Activated T-cell treated with anti-CD3 and anti-CD28 coated beads, Interleukin-2, amount 50 U/mL, for 72 hours (primary cell): ENCODE data around the gene SPOCD1. TPM values are rescaled to one million over a fixed set of nuclear protein-coding genes. Genes with fewer than 3 reads are reported as not detected.

Source experiments
- ATAC-seq, 2 donors: fragments of 150-1000 bp; cut with Tn5 transposase; replicated peaks in 1 of 2; 2 replicates each; pipeline ENCODE4 v1.10.0; 2021; ENCODE audit warnings: moderate library complexity in 2 of 2, mild to moderate bottlenecking in 1 of 2
- DNase-seq, 2 donors: peaks; one replicate each; pipeline ENCODE4 v3.0.0; 2021 to 2022; ENCODE audit warnings: mixed read lengths in 1 of 2
- H3K27ac Mint-ChIP-seq: one replicate; pipeline ENCODE4 v1.8.0; 2022; ENCODE audit warnings: mild to moderate bottlenecking, moderate library complexity, mixed read lengths
- H3K27me3 Mint-ChIP-seq: one replicate; pipeline ENCODE4 v1.8.0; 2022; ENCODE audit warnings: low read depth, mixed read lengths
- H3K36me3 Mint-ChIP-seq, 2 donors: one replicate each; pipeline ENCODE4 v1.8.0; 2022; ENCODE audit warnings: mixed read lengths in 2 of 2, mild to moderate bottlenecking in 1 of 2; ENCODE audit not compliant: insufficient read depth in 2 of 2
- H3K4me1 Mint-ChIP-seq: one replicate; pipeline ENCODE4 v1.8.0; 2022; ENCODE audit warnings: low read depth, mixed read lengths
- H3K4me3 Mint-ChIP-seq, 2 donors: one replicate each; pipeline ENCODE4 v1.8.0; 2022; ENCODE audit warnings: mild to moderate bottlenecking in 2 of 2, mixed read lengths in 2 of 2, moderate library complexity in 2 of 2
- H3K9me3 Mint-ChIP-seq, 2 donors: one replicate each; pipeline ENCODE4 v1.8.0; 2022; ENCODE audit warnings: mixed read lengths in 2 of 2
- total RNA-seq, 2 donors: library from RNA; stranded (reverse); gene quantifications; one replicate each; pipeline ENCODE4 v1.2.3, GENCODE V29; 2022

SPOCD1 gene
- total RNA-seq, 2 donors from 2014 or later, result 0.74 to 1.0 TPM

DNA sequence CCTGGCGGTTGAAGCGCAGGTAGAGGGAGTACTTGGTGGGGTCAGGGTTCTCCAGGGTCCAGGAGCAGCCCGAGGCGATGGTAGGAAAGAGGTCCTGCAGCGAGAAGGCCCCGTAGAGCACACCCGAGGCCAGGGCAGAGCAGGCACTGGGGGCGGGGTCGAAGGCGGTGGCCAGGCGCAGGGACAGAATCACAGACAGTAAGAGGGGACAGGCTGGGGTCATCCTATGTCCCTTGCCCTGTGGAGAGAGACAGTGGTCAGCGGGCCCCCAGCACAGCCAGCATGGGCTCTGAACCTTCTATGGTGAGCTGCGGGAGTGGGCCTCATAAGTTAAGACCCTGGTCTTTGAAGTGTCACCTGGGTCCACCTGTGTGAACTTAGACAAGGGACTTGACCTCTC, 59.2 kb downstream of the SPOCD1 start:
- ATAC-seq (no peak), DNase-seq (no peak)
- Mint-ChIP-seq H3K4me3 (no peak overlapping the region), H3K27ac (no peak overlapping the region), H3K4me1 (peaks cover 17% of the 10 kb centered on the region), H3K9me3 (no peaks in the 10 kb centered on the region), H3K36me3 (no peaks in the 10 kb centered on the region), H3K27me3 (peaks cover 18% of the 10 kb centered on the region)

DNA sequence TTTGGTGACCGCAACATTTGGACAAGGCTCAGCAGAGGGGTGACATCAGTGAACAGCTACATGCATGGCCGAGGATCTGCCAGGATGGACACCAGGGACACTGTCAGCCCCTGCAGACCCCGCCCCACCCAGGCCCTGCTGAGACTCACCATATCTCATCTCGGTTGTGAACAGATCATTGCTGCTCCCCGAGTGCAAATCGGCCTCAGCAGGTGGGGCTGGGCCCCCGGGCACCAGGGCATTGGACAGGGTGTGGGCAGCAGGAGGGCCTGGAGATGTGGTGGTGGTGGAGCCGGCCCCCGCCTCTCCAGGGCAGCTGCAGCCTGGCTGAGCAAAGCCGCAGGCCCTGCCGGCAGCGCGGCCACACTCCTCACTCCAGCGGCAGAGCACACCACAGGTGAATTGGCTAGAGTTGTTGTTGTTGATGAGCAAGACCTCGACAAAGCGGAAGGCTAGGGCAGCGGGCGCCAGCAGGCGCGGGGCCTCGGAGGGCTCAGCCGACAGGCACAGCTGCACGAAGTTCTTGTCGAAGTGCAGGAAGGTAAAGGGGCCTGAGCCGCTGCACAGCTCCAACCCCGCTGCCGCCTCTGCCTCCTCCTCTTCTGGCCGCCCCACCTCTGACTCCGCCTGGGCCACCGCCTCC, 59.9 kb downstream of the SPOCD1 start:
- no peak for ATAC-seq
- Mint-ChIP-seq H3K27ac (no peak overlapping the region), H3K36me3 (no peaks in the 10 kb centered on the region), H3K4me3 (no peak overlapping the region), H3K27me3 (peaks cover 16% of the 10 kb centered on the region), H3K4me1 (peaks cover 16% of the 10 kb centered on the region), H3K9me3 (no peaks in the 10 kb centered on the region)
- DNase-seq, result no peak

DNA sequence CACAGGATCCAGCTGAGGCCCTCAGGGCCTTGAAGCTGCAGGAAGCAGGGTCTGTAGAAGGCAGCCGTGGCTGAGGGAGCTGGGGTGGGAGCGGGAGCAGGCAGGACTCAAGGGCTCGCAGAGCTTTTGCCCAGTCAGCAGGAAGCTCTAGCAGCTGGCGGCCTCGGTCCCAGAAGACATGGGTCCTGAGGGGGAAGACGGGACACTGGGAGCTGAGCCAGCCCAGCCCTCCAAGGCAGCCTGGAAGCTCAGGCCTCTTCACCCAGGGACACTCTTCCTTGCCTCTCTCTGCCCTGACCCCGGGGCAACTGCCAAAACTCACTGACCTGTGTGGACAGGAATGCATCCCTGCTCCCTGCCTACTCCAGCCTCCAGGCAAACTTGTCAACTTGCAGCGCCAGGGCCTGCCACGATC, 60.6 kb downstream of the SPOCD1 start:
- peaks cover 23% of the 10 kb centered on the region for H3K4me1 Mint-ChIP-seq
- H3K36me3 Mint-ChIP-seq, result no peaks in the 10 kb centered on the region
- H3K9me3 Mint-ChIP-seq, result no peaks in the 10 kb centered on the region
- H3K27ac Mint-ChIP-seq, result no peak overlapping the region
- ATAC-seq (no peak), DNase-seq (no peak)
- peaks cover 19% of the 10 kb centered on the region for H3K27me3 Mint-ChIP-seq
- no peak overlapping the region for H3K4me3 Mint-ChIP-seq

DNA sequence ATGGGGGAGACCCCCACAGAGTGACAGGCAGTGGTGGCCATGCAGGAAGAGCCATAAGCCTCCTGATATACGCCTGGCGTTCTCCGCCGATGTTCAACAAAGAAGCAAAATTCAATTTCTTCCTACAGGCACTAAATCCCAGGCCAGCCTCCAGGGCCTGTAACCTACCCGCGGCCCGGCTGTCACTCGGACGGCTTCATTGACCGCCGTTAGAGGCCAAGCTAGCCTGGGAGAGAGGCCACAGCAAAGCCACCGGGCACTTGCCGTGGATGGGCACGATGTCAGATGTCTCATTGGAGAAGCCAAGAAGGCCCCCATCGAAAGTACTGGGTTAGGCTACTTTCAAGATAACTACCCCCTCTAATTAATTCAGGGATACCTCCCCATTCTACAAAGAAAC, 61.4 kb downstream of the SPOCD1 start:
- Mint-ChIP-seq H3K4me1 (peaks cover 30% of the 10 kb centered on the region), H3K27ac (no peak overlapping the region), H3K4me3 (no peak overlapping the region), H3K9me3 (no peaks in the 10 kb centered on the region), H3K27me3 (peaks cover 20% of the 10 kb centered on the region), H3K36me3 (no peaks in the 10 kb centered on the region)
- no peak for ATAC-seq
- no peak for DNase-seq

DNA sequence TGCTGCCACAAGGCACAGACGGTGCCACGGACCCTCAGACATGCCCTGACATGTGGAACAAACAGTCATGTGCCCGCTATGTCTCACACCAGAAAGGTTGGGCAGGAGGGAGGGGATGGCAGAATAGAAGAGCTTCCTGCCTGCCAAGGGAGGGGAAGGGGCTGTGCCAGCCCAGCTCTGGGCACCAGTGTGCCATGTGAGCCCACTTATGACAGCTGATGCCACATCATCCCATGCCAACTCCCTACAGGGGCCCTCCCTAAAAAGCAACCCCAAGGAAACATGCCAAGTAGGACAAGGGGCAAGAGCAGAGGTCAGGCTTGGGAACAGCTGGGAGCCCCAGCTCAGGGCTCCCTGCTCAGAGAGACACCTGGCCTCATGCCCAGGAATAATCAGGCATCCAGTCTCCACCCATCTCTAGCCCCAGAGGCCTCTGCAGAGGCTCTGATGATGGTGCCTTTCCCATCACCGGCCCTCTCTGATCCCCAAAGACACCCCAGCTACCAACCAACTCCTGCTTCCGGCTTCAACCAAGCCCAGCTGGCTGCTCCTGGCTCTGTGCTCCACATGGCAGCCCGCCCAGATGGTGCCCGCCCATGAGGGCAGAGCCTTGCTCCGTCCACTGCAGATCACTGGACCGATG, 62.0 kb downstream of the SPOCD1 start:
- no peak for DNase-seq
- H3K9me3 Mint-ChIP-seq, result no peaks in the 10 kb centered on the region
- H3K36me3 Mint-ChIP-seq, result no peaks in the 10 kb centered on the region
- no peak for ATAC-seq
- no peak overlapping the region for H3K27ac Mint-ChIP-seq
- peaks cover 21% of the 10 kb centered on the region for H3K27me3 Mint-ChIP-seq
- peaks cover 30% of the 10 kb centered on the region for H3K4me1 Mint-ChIP-seq
- no peak overlapping the region for H3K4me3 Mint-ChIP-seq

DNA sequence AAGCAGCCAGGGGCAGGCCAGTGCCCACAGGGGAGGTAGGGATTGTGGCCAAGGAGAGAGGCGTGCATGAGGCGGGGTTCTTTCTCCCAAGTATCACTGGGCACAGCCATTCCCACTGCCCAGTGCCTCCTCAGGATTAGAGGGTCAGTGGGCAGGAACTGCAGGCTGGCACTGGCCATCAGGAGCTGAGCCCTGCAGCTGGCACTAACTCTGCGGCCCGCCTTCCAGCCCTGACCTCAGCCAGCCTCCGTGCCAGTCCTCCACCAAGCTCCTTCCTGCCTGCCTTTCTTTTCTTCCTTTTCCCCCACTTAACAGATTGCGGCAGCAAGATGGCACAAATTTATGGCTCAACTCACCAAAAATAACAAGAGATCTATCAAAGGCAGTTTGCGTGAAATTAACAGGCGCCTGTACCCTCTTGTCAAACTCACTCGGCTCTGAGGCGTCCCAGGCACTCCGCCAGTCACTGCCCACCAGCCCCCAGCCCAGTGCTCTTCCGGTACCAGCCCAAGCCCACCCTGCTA, 62.8 kb downstream of the SPOCD1 start:
- H3K27ac Mint-ChIP-seq, result no peak overlapping the region
- H3K36me3 Mint-ChIP-seq, result no peaks in the 10 kb centered on the region
- no peaks in the 10 kb centered on the region for H3K9me3 Mint-ChIP-seq
- peaks cover 30% of the 10 kb centered on the region for H3K4me1 Mint-ChIP-seq
- ATAC-seq (no peak), DNase-seq (no peak)
- peaks cover 21% of the 10 kb centered on the region for H3K27me3 Mint-ChIP-seq
- H3K4me3 Mint-ChIP-seq, result no peak overlapping the region

DNA sequence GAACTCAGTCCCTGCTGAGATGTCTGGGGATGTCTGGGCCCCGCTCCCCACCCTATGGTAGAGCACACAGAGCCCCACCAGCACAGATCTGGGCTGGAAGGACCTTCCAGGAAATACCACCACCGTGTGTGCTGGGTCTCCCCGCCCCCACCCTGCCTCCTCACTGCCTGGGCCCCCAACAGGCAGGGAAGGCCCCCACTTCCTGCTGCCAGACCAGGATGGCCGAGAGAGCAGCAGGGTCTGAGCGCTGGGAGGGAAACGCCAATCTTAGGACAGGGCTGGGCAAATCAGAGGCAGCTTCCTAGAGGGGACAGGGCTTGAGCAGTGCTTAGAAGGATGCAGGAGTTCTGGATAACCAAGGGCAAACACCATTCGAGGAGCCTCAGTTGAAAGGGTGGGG, 63.6 kb downstream of the SPOCD1 start:
- Mint-ChIP-seq H3K9me3 (no peaks in the 10 kb centered on the region), H3K4me1 (peaks cover 30% of the 10 kb centered on the region), H3K4me3 (no peak overlapping the region), H3K36me3 (no peaks in the 10 kb centered on the region), H3K27me3 (peaks cover 25% of the 10 kb centered on the region), H3K27ac (no peak overlapping the region)
- DNase-seq (no peak), ATAC-seq (peak; percentile 9 to 20)

DNA sequence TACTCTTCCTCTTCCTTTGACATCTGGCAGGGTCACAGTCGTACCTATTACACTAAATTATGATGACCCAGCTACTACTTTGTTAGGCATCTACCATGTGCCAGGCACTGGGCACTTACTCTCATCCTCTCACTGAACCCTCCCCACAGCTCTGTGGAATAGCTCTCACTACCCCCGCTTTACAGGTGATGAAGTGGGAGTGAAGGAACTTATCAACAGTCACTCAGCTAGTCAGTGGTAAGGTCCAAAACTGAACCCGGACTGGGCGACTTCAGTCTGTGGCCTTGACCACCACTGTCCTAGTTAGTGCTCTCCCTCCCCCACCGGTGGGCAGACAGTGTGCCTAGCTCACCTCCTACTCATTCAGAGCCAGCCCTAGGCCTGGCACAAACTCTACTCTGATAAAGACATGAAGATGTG, 64.0 kb downstream of the SPOCD1 start:
- H3K27me3 Mint-ChIP-seq, result peaks cover 30% of the 10 kb centered on the region
- H3K4me1 Mint-ChIP-seq, result peaks cover 34% of the 10 kb centered on the region
- H3K4me3 Mint-ChIP-seq, result peak overlapping the region in 1 of 2 donors; percentile 12
- peak overlapping the region; percentile 13 for H3K27ac Mint-ChIP-seq
- no peaks in the 10 kb centered on the region for H3K36me3 Mint-ChIP-seq
- ATAC-seq (no peak), DNase-seq (no peak)
- no peaks in the 10 kb centered on the region for H3K9me3 Mint-ChIP-seq

DNA sequence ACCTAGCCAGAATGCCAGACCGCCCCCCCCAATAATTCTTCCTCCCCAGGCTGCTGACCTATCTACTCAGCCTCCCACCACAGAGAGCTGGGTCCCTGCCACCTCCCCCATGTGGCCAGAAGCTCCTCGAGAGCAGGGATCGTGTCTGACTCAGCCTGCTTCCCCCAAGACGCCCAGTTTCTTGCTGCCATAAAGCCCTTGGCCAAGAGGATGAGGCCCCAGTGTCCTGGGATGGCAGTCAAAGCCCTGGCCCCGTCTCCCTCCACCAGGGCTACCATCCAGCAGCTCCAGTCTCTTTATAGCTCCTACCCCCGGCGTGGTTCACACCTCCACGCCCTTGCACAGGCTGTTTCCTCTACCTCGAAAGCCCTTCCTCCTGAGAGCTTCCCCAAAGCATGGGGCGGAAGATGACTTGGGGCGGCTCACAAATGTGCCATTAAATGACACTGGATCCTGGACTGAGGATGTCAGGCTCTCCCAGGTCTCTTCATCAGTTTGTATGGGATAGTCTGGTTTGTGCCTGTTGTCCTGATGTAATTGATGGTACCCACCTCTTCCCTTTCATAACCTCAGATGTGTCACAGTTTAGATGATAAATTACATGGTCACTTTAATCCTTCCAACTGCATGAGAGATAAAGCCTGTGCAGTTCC, 64.8 kb downstream of the SPOCD1 start:
- no peak overlapping the region for H3K27ac Mint-ChIP-seq
- ATAC-seq (peak; percentile 40 to 53), DNase-seq (no peak)
- H3K4me1 Mint-ChIP-seq, result peaks cover 38% of the 10 kb centered on the region
- H3K36me3 Mint-ChIP-seq, result no peaks in the 10 kb centered on the region
- H3K27me3 Mint-ChIP-seq, result peaks cover 32% of the 10 kb centered on the region
- no peak overlapping the region for H3K4me3 Mint-ChIP-seq
- no peaks in the 10 kb centered on the region for H3K9me3 Mint-ChIP-seq

DNA sequence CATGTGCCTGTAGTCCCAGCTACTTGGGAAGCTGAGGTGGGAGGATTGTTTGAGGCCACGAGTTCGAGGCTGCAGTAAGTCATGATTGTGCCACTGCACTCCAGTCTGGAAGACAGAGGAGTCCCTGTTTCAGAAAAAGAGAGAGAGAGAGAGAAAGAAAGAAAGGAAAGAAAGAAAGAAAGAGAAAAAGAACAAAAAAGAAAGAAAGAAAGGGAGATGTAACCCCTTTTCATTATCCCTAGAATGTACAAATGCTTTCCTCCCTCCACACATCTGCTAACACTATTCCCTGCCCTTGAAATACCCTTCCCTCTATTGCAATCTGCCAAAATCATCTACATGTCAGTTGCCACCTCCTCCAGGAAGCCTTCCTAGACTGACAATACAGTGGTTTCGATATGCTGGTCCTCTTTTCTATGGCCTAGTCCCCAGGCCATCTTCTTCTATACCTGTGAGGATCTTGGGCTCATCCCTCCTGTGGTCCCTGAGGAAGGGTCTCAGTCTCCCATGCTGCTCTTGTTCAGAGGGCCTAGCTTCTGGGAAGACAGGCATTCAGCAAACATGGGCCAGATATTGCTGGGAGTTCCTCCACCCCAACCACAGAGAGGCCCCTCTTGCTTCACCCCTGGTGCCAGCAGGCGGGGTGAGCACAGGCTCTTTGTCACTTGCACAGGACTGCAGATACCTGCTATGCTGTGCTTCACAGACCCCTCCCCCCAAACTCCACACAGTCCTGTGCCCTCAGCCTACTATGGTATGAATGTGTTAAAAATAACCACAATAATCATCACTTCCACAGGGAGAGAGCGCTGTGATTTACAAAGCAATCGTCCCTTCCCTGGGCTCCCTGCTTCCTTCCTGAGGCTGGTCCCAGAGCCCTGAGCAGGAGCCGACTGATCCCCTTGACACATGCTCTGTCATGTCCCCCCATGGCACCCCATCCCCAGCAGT, 65.8 kb downstream of the SPOCD1 start:
- H3K9me3 Mint-ChIP-seq, result no peaks in the 10 kb centered on the region
- no peak overlapping the region for H3K4me3 Mint-ChIP-seq
- ATAC-seq (no peak), DNase-seq (no peak)
- H3K36me3 Mint-ChIP-seq, result no peaks in the 10 kb centered on the region
- H3K27ac Mint-ChIP-seq, result no peak overlapping the region
- H3K27me3 Mint-ChIP-seq, result peaks cover 32% of the 10 kb centered on the region
- peaks cover 38% of the 10 kb centered on the region for H3K4me1 Mint-ChIP-seq

DNA sequence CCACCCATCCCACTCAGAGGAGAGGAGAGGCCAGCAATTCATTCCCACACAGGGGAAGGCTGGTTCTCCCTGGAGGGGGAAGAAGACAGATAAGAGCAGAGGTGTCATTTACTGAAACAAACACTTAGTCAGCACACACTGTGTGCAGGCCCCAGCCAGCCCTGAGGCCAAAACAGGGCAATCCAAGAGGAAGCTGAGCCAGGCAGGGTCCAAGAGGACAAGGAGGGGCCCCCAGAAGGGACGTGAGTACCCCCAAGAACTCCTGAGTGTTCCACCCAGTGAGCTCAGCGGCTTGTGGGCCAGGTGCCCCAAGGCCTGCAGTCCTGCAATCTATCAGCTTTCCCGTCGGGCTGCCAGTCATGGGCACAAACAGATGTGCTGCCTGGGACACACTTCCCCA, 67.5 kb downstream of the SPOCD1 start:
- no peak for ATAC-seq

DNA sequence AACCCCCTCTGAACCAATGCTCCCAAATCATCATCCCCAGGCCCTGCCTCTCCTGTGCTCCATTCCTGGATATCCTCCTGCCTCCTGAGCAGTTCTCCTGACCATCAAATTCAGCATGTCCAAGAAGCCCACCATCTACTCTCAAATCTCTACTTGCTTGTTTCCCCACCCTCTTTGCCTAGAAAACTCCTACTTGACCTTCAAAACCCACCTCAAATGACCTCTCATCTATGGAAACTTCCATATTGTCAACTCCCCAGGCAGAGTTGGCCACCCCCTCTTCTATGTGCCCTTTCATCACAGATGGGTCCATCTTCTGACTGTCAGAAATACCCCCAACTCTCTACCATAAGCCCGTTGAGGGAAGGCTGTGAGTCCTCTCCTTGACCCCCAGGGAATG, 68.5 kb downstream of the SPOCD1 start:
- no peak for ATAC-seq
- peaks cover 34% of the 10 kb centered on the region for H3K4me1 Mint-ChIP-seq
- peaks cover 32% of the 10 kb centered on the region for H3K27me3 Mint-ChIP-seq
- no peaks in the 10 kb centered on the region for H3K9me3 Mint-ChIP-seq
- DNase-seq, result no peak
- H3K27ac Mint-ChIP-seq, result no peak overlapping the region
- H3K36me3 Mint-ChIP-seq, result no peaks in the 10 kb centered on the region
- H3K4me3 Mint-ChIP-seq, result no peak overlapping the region

More for the DNA sequence above, 67.5 kb downstream of the SPOCD1 start:
- H3K9me3 Mint-ChIP-seq, result no peaks in the 10 kb centered on the region
- no peak overlapping the region for H3K27ac Mint-ChIP-seq
- no peaks in the 10 kb centered on the region for H3K36me3 Mint-ChIP-seq
- peaks cover 38% of the 10 kb centered on the region for H3K4me1 Mint-ChIP-seq
- no peak for DNase-seq
- H3K4me3 Mint-ChIP-seq, result no peak overlapping the region
- peaks cover 32% of the 10 kb centered on the region for H3K27me3 Mint-ChIP-seq
